CD4-positive, alpha-beta T cell (primary cell): Measurements from ENCODE around the gene MIA3. TPM values are rescaled to one million over a fixed set of nuclear protein-coding genes. Genes with fewer than 3 reads are reported as not detected.

Source experiments
- ATAC-seq: fragments of 200-7000 bp; cut with Tn5 transposase; one replicate; pipeline ENCODE4 v1.10.0; 2022; ENCODE audit warnings: mild to moderate bottlenecking; ENCODE audit not compliant: poor library complexity
- CTCF ChIA-PET: fragments of 350-600 bp; sonication (Branson Sonifier 250); formaldehyde crosslinking; loops from one replicate; lab custom pipeline; 2021; ENCODE audit warnings: antibody characterized with exemption, inconsistent platforms; lab: Charles Lee
- POLR2A ChIA-PET: fragments of 350-600 bp; sonication (Branson Sonifier 250); formaldehyde crosslinking; loops from one replicate; lab custom pipeline; 2021; ENCODE audit warnings: antibody characterized with exemption, inconsistent platforms; lab: Charles Lee
- DNase-seq, 14 experiments: peaks; one replicate each; pipeline ENCODE4 v3.0.0-alpha.2; 2013 to 2020; ENCODE audit warnings: mixed read lengths in 2 of 14
- H3K27ac ChIP-seq, 2 donors: one replicate each; pipeline versions ENCODE4 v1.5.1 to v1.7.0; 2013; ENCODE audit warnings: low read length in 2 of 2, low read depth in 1 of 2, mild to moderate bottlenecking in 1 of 2
- H3K27me3 ChIP-seq, 2 experiments: 1 replicate in 1 of 2; 2 replicates in 1 of 2; pipeline versions ENCODE4 v1.6.1 to v1.7.0; 2013; ENCODE audit warnings: low read length in 2 of 2, control low read depth in 1 of 2, mild to moderate bottlenecking in 1 of 2, moderate library complexity in 1 of 2; ENCODE audit not compliant: insufficient read depth in 2 of 2, control insufficient read depth in 1 of 2
- H3K36me3 ChIP-seq: one replicate; pipeline ENCODE4 v1.6.1; 2013; ENCODE audit warnings: low read length, control low read depth; ENCODE audit not compliant: insufficient read depth
- H3K4me1 ChIP-seq: one replicate; pipeline ENCODE4 v1.6.1; 2013; ENCODE audit warnings: low read length, control low read depth; ENCODE audit not compliant: insufficient read depth
- H3K4me3 ChIP-seq: one replicate; pipeline ENCODE4 v1.5.1; 2013; ENCODE audit warnings: mild to moderate bottlenecking, low read length, moderate library complexity
- H3K9me3 ChIP-seq, 2 experiments: 1 replicate in 1 of 2; 2 replicates in 1 of 2; pipeline versions ENCODE4 v1.6.1 to v1.7.0; 2013; ENCODE audit warnings: low read length in 2 of 2, mild to moderate bottlenecking in 2 of 2, control low read depth in 1 of 2, moderate library complexity in 1 of 2; ENCODE audit not compliant: control insufficient read depth in 1 of 2, insufficient read depth in 1 of 2
- H3K27ac Mint-ChIP-seq: one replicate; pipeline ENCODE4 v1.8.0; 2020; ENCODE audit warnings: mixed read lengths
- H3K27me3 Mint-ChIP-seq: one replicate; pipeline ENCODE4 v1.8.0; 2021; ENCODE audit warnings: mixed read lengths
- H3K36me3 Mint-ChIP-seq: one replicate; pipeline ENCODE4 v1.8.0; 2021; ENCODE audit warnings: low read depth, mixed read lengths
- H3K4me1 Mint-ChIP-seq: one replicate; pipeline ENCODE4 v1.8.0; 2021; ENCODE audit warnings: low read depth, mixed read lengths
- H3K4me3 Mint-ChIP-seq: one replicate; pipeline ENCODE4 v1.8.0; 2020; ENCODE audit warnings: mild to moderate bottlenecking, mixed read lengths
- H3K9me3 Mint-ChIP-seq: one replicate; pipeline ENCODE4 v1.8.0; 2020; ENCODE audit warnings: mixed read lengths
- CTCF ChIP-seq: fragments of 200-600 bp; IDR thresholded peaks from one replicate; pipeline ENCODE4 v1.8.0; 2022; ENCODE audit warnings: antibody characterized with exemption, mild to moderate bottlenecking
- intact Hi-C, 2 experiments: fragments of 100-400 bp; cut with DNase I in 1 of 2; cut with micrococcal nuclease in 1 of 2; formaldehyde crosslinking; loops; one replicate each; pipeline versions ENCODE4 v1.15.1 to v1.9.0; 2023 to 2025; cut with DNase I, micrococcal nuclease
- total RNA-seq, 174 experiments: library from RNA in 2 of 174; stranded (reverse) in 2 of 174; gene quantifications; one replicate each; pipeline ENCODE4 v1.2.3 and lab custom pipeline; 2021 to 2026

The MIA3 gene
- total RNA-seq, 2 experiments from 2014 or later: 123 to 135 TPM

DNA sequence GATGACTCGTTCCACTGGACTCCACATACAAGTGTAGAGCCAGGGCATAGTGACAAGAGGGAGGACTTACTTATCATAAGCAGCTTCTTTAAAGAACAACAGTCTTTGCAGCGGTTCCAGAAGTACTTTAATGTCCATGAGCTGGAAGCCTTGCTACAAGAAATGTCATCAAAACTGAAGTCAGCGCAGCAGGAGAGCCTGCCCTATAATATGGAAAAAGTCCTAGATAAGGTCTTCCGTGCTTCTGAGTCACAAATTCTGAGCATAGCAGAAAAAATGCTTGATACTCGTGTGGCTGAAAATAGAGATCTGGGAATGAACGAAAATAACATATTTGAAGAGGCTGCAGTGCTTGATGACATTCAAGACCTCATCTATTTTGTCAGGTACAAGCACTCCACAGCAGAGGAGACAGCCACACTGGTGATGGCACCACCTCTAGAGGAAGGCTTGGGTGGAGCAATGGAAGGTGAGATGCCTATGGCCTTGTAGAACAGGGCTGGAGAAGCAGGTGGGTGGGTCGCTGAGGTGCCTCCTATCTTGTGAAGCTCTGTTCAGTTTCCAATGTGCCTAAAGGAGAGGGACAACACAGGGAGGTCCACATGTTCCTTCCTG lies 12.1 kb downstream of the MIA3 start:
- TF ChIP-seq CTCF: no peak
- H3K36me3 ChIP-seq: peaks cover 87% of the 10 kb centered on the region
- peaks cover 11% of the 10 kb centered on the region for H3K4me1 Mint-ChIP-seq
- H3K27me3 ChIP-seq: no peaks in the 10 kb centered on the region
- no peak overlapping the region for H3K27ac ChIP-seq
- CTCF ChIA-PET: no interaction called here
- H3K27me3 Mint-ChIP-seq: no peaks in the 10 kb centered on the region
- POLR2A ChIA-PET: no interaction called here
- no peak overlapping the region for H3K4me3 Mint-ChIP-seq
- ATAC-seq (no peak), DNase-seq (no peak)
- H3K9me3 ChIP-seq: no peaks in the 10 kb centered on the region
- no peak overlapping the region for H3K27ac Mint-ChIP-seq
- intact Hi-C loops: loop anchor here in 1 of 2 experiments (10.0 kb wide), 1 partner anchor 515 kb away; the partner anchor contains the start of gene TLR5
- no peaks in the 10 kb centered on the region for H3K4me1 ChIP-seq
- H3K4me3 ChIP-seq: no peak overlapping the region
- peaks cover 94% of the 10 kb centered on the region for H3K36me3 Mint-ChIP-seq
- H3K9me3 Mint-ChIP-seq: no peaks in the 10 kb centered on the region

DNA sequence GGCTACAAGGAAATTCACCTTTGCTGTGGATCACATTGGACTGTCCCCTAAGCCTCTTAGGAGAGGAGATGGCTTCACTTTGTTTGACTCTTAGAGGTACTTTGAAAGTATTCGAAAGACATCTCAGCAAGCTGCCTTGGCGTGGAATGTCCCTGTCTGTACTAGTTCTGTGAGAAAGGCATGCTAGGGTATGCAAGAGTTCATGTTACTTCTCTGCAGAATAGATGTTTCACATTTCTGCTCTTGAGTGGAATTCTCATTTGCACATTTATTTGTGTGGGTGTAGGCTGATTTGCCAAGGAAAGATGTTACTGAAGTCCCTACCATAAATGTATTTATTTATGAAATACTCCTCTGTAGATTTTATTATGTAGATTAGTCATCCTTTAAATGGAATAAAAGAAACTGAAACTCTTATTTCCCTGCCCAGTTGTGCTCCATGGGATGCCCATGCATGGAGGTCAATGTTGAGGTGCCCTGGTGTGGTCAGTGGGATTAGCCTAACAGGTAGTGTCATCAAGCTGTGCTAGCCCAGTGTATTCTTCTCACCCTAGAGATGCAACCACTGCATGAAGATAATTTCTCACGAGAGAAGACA lies 13.8 kb downstream of the MIA3 start:
- no peak overlapping the region for H3K27ac Mint-ChIP-seq
- no peak overlapping the region for H3K4me3 ChIP-seq
- intact Hi-C loops: no loop called here

DNA sequence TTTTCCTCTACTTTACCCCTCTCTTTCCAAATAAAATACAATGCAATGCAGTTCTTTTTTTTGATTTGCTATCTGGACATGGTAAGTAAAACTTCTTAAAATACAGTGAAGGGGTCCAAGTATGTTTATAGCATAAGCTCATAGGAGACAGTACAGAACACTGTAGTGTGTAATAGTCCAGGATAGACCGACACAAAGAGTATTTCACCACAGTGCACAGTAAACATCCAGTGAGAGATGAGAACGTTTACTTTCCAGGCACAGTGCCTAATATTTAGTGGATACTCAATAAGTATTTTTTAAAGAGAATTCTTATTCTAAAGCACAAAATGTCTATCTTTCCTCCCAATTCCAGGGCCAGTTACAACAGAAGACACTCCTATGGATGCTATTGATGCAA lies 14.9 kb downstream of the MIA3 start:
- H3K27ac Mint-ChIP-seq: no peak overlapping the region
- intact Hi-C loops: no loop called here

More for the DNA sequence above, 13.8 kb downstream of the MIA3 start:
- H3K27ac ChIP-seq: no peak overlapping the region
- Mint-ChIP-seq H3K27me3 (no peaks in the 10 kb centered on the region), H3K4me1 (peaks cover 11% of the 10 kb centered on the region), H3K4me3 (no peak overlapping the region), H3K9me3 (no peaks in the 10 kb centered on the region), H3K36me3 (peaks cover 88% of the 10 kb centered on the region)
- ChIA-PET CTCF (no interaction called here), POLR2A (no interaction called here)
- H3K4me1 ChIP-seq: no peaks in the 10 kb centered on the region
- H3K36me3 ChIP-seq: peaks cover 85% of the 10 kb centered on the region
- no peaks in the 10 kb centered on the region for H3K27me3 ChIP-seq
- no peak for TF ChIP-seq CTCF
- no peak for DNase-seq
- H3K9me3 ChIP-seq: no peaks in the 10 kb centered on the region
- ATAC-seq: no peak

More for the DNA sequence above, 14.9 kb downstream of the MIA3 start:
- Histone ChIP-seq H3K4me1 (no peaks in the 10 kb centered on the region), H3K4me3 (no peak overlapping the region), H3K36me3 (peaks cover 80% of the 10 kb centered on the region), H3K27me3 (no peaks in the 10 kb centered on the region), H3K9me3 (no peaks in the 10 kb centered on the region), H3K27ac (no peak overlapping the region)
- TF ChIP-seq CTCF: no peak
- POLR2A ChIA-PET: no interaction called here
- CTCF ChIA-PET: no interaction called here
- H3K4me1 Mint-ChIP-seq: peaks cover 11% of the 10 kb centered on the region
- no peaks in the 10 kb centered on the region for H3K9me3 Mint-ChIP-seq
- ATAC-seq: no peak
- no peaks in the 10 kb centered on the region for H3K27me3 Mint-ChIP-seq
- peaks cover 85% of the 10 kb centered on the region for H3K36me3 Mint-ChIP-seq
- DNase-seq: no peak
- H3K4me3 Mint-ChIP-seq: no peak overlapping the region
